HG02885 (cell line): ENCODE measurements around the gene TMED4.

Experiments used
- ATAC-seq: cut with Tn5 transposase; IDR thresholded peaks from one replicate; pipeline ENCODE4 v1.9.1; 2021; ENCODE audit warnings: mild to moderate bottlenecking; ENCODE audit not compliant: unreplicated experiment, poor library complexity

Gene TMED4

GRCh38 chr7:44581879-44582603 lies at the start of gene TMED4:
TSS of gene TMED4 (minus strand) at chr7:44582231. CDS start at chr7:44582206, 25 bp downstream.
- peak; percentile 87 for ATAC-seq

GRCh38 chr7:44631458-44632115 lies 49.6 kb upstream of the TMED4 start:
- ATAC-seq = no peak

- no peak for ATAC-seq
Observed at GRCh38 chr7:44630792-44631457, 48.9 kb upstream of the TMED4 start.

- peak; percentile 35 for ATAC-seq
Observed at GRCh38 chr7:44629829-44630522, 47.9 kb upstream of the TMED4 start.

GRCh38 chr7:44626620-44627019 lies 44.6 kb upstream of the TMED4 start:
- ATAC-seq = no peak

- ATAC-seq = no peak
Observed at GRCh38 chr7:44625526-44626471, 43.8 kb upstream of the TMED4 start.

GRCh38 chr7:44624318-44624717 lies 42.3 kb upstream of the TMED4 start:
- ATAC-seq = no peak

- peak; percentile 87 for ATAC-seq
Observed at GRCh38 chr7:44622342-44623151, 40.5 kb upstream of the TMED4 start.

- ATAC-seq = no peak
Observed at GRCh38 chr7:44621750-44622103, 39.7 kb upstream of the TMED4 start.

GRCh38 chr7:44621034-44621749 lies 39.2 kb upstream of the TMED4 start:
- ATAC-seq = no peak

- ATAC-seq = no peak
Observed at GRCh38 chr7:44618753-44619152, 36.7 kb upstream of the TMED4 start.

- no peak for ATAC-seq
Observed at GRCh38 chr7:44618045-44618444, 36.0 kb upstream of the TMED4 start.

- peak; percentile 47 for ATAC-seq
Observed at GRCh38 chr7:44617225-44617890, 35.3 kb upstream of the TMED4 start.

- ATAC-seq = no peak
Observed at GRCh38 chr7:44616545-44616944, 34.5 kb upstream of the TMED4 start.

GRCh38 chr7:44615793-44616192 lies 33.8 kb upstream of the TMED4 start:
- ATAC-seq = no peak

GRCh38 chr7:44615149-44615611 lies 33.1 kb upstream of the TMED4 start:
- ATAC-seq = no peak

- ATAC-seq = no peak
Observed at GRCh38 chr7:44609829-44610228, 27.8 kb upstream of the TMED4 start.
